SJSA1 (cell line): ENCODE results near the gene ATG13. TPM values are rescaled to one million over a fixed set of nuclear protein-coding genes. Genes with fewer than 3 reads are reported as not detected.
"Not testable (repeated sequence)": the region's sequence is repeated elsewhere in the genome, so short reads cannot be mapped to it uniquely, and the experiment has no call there.

ENCODE experiments used
- DNase-seq, 2 experiments: peaks; one replicate each; pipeline ENCODE4 v3.0.0-alpha.2; 2015 to 2020; ENCODE audit warnings: low spot score in 2 of 2, low read depth in 1 of 2
- H3K27ac ChIP-seq: fragments of 250-450 bp; sonication (Bioruptor Pico); 2 replicates; pipeline ENCODE4 v1.5.1; 2020; ENCODE audit warnings: mild to moderate bottlenecking, moderate library complexity
- H3K27me3 ChIP-seq: fragments of 250-450 bp; sonication (Bioruptor Pico); replicated peaks from 2 replicates; pipeline ENCODE4 v1.5.1; 2020; ENCODE audit warnings: mild to moderate bottlenecking, moderate library complexity
- H3K36me3 ChIP-seq: fragments of 250-450 bp; sonication (Bioruptor Pico); 2 replicates; pipeline ENCODE4 v1.5.1; 2020; ENCODE audit warnings: mild to moderate bottlenecking
- H3K4me1 ChIP-seq: fragments of 250-450 bp; sonication (Bioruptor Pico); replicated peaks from 2 replicates; pipeline ENCODE4 v1.6.1; 2021; ENCODE audit warnings: mild to moderate bottlenecking
- H3K4me3 ChIP-seq: fragments of 250-450 bp; sonication (Bioruptor Pico); 2 replicates; pipeline ENCODE4 v1.5.1; 2020; ENCODE audit warnings: mild to moderate bottlenecking
- H3K9me3 ChIP-seq: fragments of 250-450 bp; sonication (Bioruptor Pico); replicated peaks from 2 replicates; pipeline ENCODE4 v1.5.1; 2020; ENCODE audit warnings: mild to moderate bottlenecking
- total RNA-seq: library from RNA; depleted of rRNA; stranded (reverse); fragments of >200 nt; shearing (Covaris generic); gene quantifications from 2 replicates; pipeline ENCODE4 v1.2.3, GENCODE V29; 2014

The ATG13 gene
- total RNA-seq, 1 experiment from 2014 or later: 44.4 TPM

DNA sequence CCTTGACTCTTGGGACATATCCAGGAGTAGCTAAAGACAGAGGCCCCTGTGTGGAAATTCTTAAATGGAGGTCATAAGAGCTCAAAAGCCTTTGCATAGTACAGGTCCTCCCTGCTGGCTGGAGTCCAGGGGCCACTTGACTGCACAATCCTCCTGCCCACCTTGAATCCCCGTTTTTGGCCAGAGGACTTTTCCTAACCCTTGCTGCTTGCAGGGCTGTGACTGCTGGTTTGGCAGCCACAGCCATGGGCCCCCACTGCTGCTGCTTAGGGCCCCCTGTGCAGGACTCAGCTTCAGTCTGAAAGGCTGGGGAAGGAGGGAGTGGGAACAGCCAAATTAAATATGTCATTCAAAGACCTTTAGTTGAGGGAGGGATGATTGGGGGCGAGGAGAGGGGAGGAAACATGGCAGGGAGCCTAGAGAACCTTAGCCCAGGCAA is 49.7 kb downstream of the ATG13 start:
- H3K36me3 ChIP-seq: peaks cover 44% of the 10 kb centered on the region
- no peaks in the 10 kb centered on the region for H3K27me3 ChIP-seq
- no peaks in the 10 kb centered on the region for H3K9me3 ChIP-seq
- no peak for DNase-seq
- no peak overlapping the region for H3K4me3 ChIP-seq
- H3K4me1 ChIP-seq: no peaks in the 10 kb centered on the region
- no peak overlapping the region for H3K27ac ChIP-seq

- H3K9me3 ChIP-seq: no peaks in the 10 kb centered on the region
- no peaks in the 10 kb centered on the region for H3K4me1 ChIP-seq
- H3K4me3 ChIP-seq: no peak overlapping the region
- H3K36me3 ChIP-seq: peaks cover 50% of the 10 kb centered on the region
- DNase-seq: no peak
- H3K27me3 ChIP-seq: no peaks in the 10 kb centered on the region
- no peak overlapping the region for H3K27ac ChIP-seq
Observed at GRCh38 chr11:46668480-46669085, 51.2 kb downstream of the ATG13 start.

GRCh38 chr11:46669711-46670139 is 52.4 kb downstream of the ATG13 start:
- no peaks in the 10 kb centered on the region for H3K9me3 ChIP-seq
- no peak overlapping the region for H3K4me3 ChIP-seq
- H3K27ac ChIP-seq: no peak overlapping the region
- no peak for DNase-seq
- peaks cover 53% of the 10 kb centered on the region for H3K36me3 ChIP-seq
- H3K27me3 ChIP-seq: no peaks in the 10 kb centered on the region
- H3K4me1 ChIP-seq: no peaks in the 10 kb centered on the region

- not testable (repeated sequence) for H3K4me3 ChIP-seq, H3K9me3 ChIP-seq, H3K27ac ChIP-seq, H3K4me1 ChIP-seq, H3K27me3 ChIP-seq, DNase-seq
- peaks cover 48% of the 10 kb centered on the region for H3K36me3 ChIP-seq
Observed at GRCh38 chr11:46670521-46670920, 53.2 kb downstream of the ATG13 start.

- no peaks in the 10 kb centered on the region for H3K4me1 ChIP-seq
- H3K4me3 ChIP-seq: no peak overlapping the region
- H3K27me3 ChIP-seq: no peaks in the 10 kb centered on the region
- peaks cover 55% of the 10 kb centered on the region for H3K36me3 ChIP-seq
- no peak overlapping the region for H3K27ac ChIP-seq
- H3K9me3 ChIP-seq: no peaks in the 10 kb centered on the region
- no peak for DNase-seq
Observed at GRCh38 chr11:46671958-46672315, 54.6 kb downstream of the ATG13 start.

DNA sequence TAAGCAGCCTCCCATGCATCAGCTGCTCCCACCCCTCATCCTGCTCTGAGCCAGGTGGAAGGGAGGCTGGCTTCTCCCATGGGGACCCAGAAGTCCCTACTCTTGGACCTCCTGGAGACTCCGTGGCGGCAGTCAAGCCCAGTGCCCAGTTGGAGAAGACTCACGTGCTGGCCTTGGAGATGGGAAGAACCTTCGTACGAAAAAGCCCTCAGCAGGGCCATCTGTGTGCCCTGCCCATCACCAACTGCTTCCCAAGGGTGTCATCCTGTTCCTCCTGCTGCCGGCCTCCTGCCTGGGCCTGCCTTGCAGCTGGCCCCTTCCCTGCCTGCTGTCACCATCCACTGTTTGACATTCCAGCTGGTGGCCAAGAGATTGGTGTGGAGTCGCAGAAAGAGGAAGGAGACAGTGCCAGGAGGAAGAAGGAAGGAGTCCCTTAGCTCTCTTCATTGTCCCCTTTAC is 55.1 kb downstream of the ATG13 start:
- DNase-seq: no peak
- Histone ChIP-seq H3K27ac (no peak overlapping the region), H3K9me3 (no peaks in the 10 kb centered on the region), H3K27me3 (no peaks in the 10 kb centered on the region), H3K36me3 (peaks cover 56% of the 10 kb centered on the region), H3K4me1 (no peaks in the 10 kb centered on the region), H3K4me3 (no peak overlapping the region)

GRCh38 chr11:46673713-46674462 is 56.5 kb downstream of the ATG13 start:
- no peak overlapping the region for H3K4me3 ChIP-seq
- no peaks in the 10 kb centered on the region for H3K27me3 ChIP-seq
- no peak overlapping the region for H3K27ac ChIP-seq
- no peaks in the 10 kb centered on the region for H3K4me1 ChIP-seq
- no peak for DNase-seq
- H3K9me3 ChIP-seq: no peaks in the 10 kb centered on the region
- peaks cover 57% of the 10 kb centered on the region for H3K36me3 ChIP-seq

- Histone ChIP-seq H3K27ac (no peak overlapping the region), H3K9me3 (no peaks in the 10 kb centered on the region), H3K4me3 (no peak overlapping the region), H3K4me1 (no peaks in the 10 kb centered on the region), H3K27me3 (no peaks in the 10 kb centered on the region), H3K36me3 (peaks cover 57% of the 10 kb centered on the region)
- no peak for DNase-seq
Observed at GRCh38 chr11:46674463-46675287, 57.3 kb downstream of the ATG13 start.

DNA sequence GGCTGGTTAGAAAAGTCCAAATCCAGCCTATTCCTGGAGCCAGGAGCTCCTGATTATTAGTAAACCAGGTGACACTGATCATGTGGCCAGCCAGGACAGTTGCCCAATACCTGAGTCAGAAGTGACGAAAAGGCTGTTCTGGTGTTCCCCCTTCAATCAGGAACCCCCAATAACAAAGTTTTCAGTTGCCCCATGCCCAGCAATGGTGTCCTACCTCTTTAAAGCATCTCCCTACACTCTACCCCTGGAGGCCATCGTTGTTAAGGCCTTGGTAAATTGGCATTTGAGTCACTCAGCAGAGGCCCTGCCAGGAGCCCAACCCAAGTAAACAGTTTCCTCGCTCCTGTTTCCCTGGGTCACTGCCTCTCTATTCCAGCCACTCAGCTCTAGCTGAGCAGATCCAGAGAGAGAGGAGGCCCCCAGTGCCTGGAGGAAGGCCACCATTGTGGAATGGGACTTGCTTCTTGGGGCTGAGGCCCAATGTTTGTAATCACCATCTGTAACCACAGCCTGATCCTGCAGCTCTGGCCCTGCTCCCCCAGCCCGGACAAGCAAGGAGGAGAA is 58.0 kb downstream of the ATG13 start:
- Histone ChIP-seq H3K4me1 (no peaks in the 10 kb centered on the region), H3K9me3 (no peaks in the 10 kb centered on the region), H3K4me3 (no peak overlapping the region), H3K27me3 (no peaks in the 10 kb centered on the region), H3K27ac (no peak overlapping the region), H3K36me3 (peaks cover 57% of the 10 kb centered on the region)
- DNase-seq: no peak

DNA sequence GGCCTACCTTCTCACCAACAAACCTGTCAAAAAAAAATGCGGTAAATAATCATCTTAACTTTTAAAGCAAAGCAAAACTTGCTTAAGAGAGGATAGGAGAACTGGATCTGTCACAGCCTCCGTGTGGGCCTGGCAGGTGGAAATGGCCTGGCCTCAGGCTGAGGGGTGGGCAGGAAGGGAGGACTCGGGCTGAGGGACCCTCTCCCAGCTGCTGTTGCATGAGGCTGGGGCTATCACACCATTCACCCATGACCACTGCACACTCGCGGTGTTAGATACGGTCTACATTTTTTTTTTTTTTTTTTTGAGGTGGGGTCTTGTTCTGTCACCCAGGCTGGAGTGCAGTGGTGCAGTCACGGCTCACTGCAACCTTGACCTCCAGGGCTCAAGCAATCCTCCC is 58.6 kb downstream of the ATG13 start:
- Histone ChIP-seq H3K9me3 (no peaks in the 10 kb centered on the region), H3K36me3 (peaks cover 55% of the 10 kb centered on the region), H3K27me3 (no peaks in the 10 kb centered on the region), H3K4me1 (no peaks in the 10 kb centered on the region), H3K4me3 (no peak overlapping the region), H3K27ac (no peak overlapping the region)
- no peak for DNase-seq

DNA sequence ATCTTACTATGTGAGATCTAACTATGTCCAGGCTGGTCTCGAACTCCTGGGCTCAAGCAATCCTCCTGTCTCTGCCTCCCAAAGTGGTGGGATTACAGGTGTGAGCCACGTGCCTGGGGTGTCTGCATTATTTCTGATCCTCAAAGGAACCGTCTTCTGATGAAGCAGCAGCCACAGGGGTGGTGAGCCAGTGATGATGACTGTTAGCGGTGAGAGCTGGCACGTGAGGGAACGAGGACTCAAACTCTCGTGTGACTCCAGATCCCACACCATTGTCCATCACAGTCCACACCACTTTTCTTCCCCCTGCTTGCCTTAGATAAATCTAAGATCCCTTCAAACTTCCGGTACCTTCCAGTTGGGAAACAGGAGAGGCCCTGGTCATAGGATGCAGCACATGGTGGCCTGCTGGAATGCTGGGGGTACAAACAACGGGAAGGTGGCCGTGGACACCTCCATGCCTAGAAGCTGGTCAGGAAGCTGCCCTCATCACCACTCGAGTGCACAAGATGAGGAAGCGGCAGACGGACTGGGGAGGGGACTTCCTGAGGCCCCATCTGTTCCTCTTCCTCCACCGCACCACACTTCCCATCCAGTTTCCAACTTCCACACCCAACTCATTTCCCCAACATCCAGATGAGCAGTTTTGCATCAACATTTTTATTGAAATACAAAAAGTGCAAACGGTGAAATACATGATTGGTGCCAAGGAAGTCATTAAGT is 59.2 kb downstream of the ATG13 start:
- Histone ChIP-seq H3K4me1 (no peaks in the 10 kb centered on the region), H3K9me3 (no peaks in the 10 kb centered on the region), H3K36me3 (peaks cover 53% of the 10 kb centered on the region), H3K27me3 (no peaks in the 10 kb centered on the region), H3K27ac (no peak overlapping the region), H3K4me3 (no peak overlapping the region)
- DNase-seq: no peak

DNA sequence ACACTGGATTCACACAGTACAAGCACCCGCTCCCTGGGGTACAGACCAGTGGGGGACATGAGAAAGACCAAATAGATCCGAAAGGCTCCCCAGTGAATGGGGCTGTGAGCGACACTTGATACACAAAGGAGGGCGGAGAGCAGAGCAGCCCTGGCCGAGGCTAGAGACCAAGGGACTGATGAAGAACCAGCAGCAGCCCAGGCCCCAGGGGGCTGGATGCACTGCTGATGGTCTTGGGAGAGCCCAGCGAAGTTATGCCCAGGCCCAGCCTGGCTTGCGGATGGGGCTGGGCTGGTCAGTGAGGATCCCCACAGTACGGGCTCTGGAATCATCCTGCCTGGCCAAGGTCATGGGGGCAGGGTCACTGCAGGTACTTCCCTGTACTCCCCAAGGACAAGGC is 59.8 kb downstream of the ATG13 start:
- Histone ChIP-seq H3K9me3 (no peaks in the 10 kb centered on the region), H3K27ac (no peak overlapping the region), H3K4me3 (no peak overlapping the region), H3K27me3 (no peaks in the 10 kb centered on the region), H3K36me3 (peaks cover 49% of the 10 kb centered on the region), H3K4me1 (no peaks in the 10 kb centered on the region)
- DNase-seq: no peak

DNA sequence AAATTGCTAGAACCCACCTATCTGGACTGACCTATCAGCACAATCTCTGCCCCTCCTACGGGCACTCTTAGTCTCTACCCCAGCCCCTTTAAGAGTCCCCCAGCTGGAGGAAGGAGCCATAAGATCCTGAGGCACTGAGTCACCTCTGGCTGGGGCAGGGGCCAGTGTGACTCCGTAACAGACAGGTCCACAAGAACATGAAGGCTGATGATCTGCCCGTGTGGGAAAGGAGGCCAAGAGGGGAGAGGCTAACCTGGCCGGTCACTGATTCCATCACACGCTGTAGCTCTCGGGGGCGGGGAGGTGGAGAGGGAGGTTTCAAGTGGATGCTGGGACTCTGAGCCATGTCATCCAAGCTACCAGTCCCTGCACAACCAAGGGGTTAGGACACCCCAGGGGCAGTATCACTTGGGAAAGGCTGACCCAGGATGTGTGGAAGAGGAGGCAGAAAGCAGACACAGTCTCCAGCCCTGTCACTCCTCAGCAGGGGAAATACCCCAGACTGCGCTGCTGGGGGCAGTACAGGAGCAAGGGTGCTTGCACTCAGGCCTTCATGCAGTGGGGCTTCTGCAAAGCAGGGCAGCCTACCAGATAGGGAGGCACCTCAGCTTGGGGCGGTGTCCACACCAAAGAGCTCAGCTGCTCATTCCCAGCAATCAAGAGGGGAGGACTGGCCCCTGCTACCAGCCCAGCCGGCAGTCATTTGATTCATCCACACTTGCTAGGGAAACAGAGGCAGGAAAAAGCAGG is 60.8 kb downstream of the ATG13 start:
- Histone ChIP-seq H3K4me3 (no peak overlapping the region), H3K27ac (no peak overlapping the region), H3K36me3 (peaks cover 41% of the 10 kb centered on the region), H3K4me1 (no peaks in the 10 kb centered on the region), H3K27me3 (no peaks in the 10 kb centered on the region), H3K9me3 (no peaks in the 10 kb centered on the region)
- DNase-seq: no peak
